SK-N-MC (cell line): ENCODE measurements around the gene ALX4.

Experiments
- DNase-seq: peaks from one replicate; pipeline ENCODE4 v3.0.0-alpha.2; 2011; ENCODE audit warnings: low read depth, low spot score
- H3K27ac ChIP-seq: fragments of 200-600 bp; sonication (generic); 2 replicates; pipeline ENCODE4 v1.5.1; 2016; ENCODE audit warnings: mixed run types
- H3K36me3 ChIP-seq: fragments of 200-600 bp; sonication (generic); 2 replicates; pipeline ENCODE4 v1.6.1; 2017; ENCODE audit warnings: antibody characterized with exemption, low read length, mixed read lengths; ENCODE audit not compliant: insufficient read depth
- H3K4me3 ChIP-seq: fragments of 200-600 bp; sonication (generic); 2 replicates; pipeline ENCODE4 v1.5.1; 2016
- H3K9ac ChIP-seq: fragments of 200-600 bp; sonication (generic); 2 replicates; pipeline ENCODE4 v1.8.0; 2017; ENCODE audit warnings: mixed run types, mixed read lengths; ENCODE audit not compliant: insufficient read length
- H3K9me3 ChIP-seq: fragments of 200-600 bp; sonication (generic); 2 replicates; pipeline ENCODE4 v1.6.1; 2017; ENCODE audit warnings: low read depth, mild to moderate bottlenecking, antibody characterized with exemption, low read length, moderate library complexity, mixed read lengths
- EZH2 ChIP-seq: fragments of 200-600 bp; sonication (generic); IDR thresholded peaks from one replicate; pipeline ENCODE4 v1.6.1; 2017; ENCODE audit warnings: antibody characterized with exemption
- FOXP2 ChIP-seq: optimal IDR thresholded peaks from 2 replicates; pipeline ENCODE3; 2011; ENCODE audit warnings: mild to moderate bottlenecking, moderate library complexity; ENCODE audit not compliant: insufficient read depth; ENCODE audit errors: extremely low read length, control extremely low read depth
- POLR2AphosphoS5 ChIP-seq: IDR thresholded peaks from 2 replicates; pipeline ENCODE4 v1.6.1; 2012; ENCODE audit warnings: mild to moderate bottlenecking, low read depth, low read length, borderline replicate concordance

The ALX4 gene

DNA sequence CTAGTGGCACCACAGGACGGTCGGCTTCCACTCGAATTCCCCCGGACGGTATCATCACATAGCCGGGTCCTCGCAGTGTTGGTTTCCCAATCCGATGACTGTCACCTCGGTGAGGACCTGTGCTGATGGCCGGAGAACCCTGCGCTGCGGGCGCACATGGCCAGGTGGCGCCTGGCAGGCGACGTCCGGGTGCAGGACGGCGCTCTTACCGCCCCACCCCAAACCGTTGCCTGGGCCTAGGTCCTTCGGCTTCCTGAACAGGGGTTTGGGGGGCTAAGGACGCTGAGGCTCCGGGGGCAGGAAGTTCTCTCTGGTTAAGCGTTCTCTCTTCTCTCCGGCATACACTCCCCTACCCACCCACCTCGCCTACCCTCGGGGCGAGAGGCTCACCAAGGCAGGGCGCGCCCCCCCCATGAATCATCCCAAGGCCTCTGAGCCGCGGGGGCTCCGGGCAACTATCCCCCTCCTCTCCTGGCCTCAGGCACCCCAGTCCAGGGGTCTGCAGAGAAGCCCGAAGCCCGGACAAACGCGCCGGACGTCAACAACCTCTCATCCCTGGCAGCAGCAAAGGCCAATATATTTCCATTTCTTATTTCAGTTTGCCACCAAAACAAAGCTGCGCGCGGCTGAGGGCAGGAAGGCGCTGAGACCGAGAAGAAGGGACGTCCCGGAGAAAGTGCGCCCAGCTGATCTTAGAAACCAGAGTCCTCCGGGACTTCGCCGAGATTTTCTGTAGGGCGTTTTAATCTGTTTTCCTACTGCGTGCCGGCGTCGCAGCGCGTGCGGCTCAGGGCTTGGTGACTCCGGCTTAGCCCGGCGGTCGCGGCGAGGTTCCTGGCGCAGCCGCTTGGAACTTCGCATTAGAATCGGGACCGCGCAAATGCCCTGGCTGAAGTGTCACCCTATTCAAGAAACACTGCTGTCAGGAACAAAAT is 5.6 kb downstream of the ALX4 start:
- Histone ChIP-seq H3K9me3 (no peaks in the 10 kb centered on the region), H3K27ac (no peak overlapping the region), H3K36me3 (peaks cover 39% of the 10 kb centered on the region), H3K4me3 (peak overlapping the region; percentile 99), H3K9ac (peak overlapping the region; percentile 93)
- TF ChIP-seq FOXP2 (no peak), POLR2AphosphoS5 (no peak), EZH2 (no peak)
- no peak for DNase-seq

DNA sequence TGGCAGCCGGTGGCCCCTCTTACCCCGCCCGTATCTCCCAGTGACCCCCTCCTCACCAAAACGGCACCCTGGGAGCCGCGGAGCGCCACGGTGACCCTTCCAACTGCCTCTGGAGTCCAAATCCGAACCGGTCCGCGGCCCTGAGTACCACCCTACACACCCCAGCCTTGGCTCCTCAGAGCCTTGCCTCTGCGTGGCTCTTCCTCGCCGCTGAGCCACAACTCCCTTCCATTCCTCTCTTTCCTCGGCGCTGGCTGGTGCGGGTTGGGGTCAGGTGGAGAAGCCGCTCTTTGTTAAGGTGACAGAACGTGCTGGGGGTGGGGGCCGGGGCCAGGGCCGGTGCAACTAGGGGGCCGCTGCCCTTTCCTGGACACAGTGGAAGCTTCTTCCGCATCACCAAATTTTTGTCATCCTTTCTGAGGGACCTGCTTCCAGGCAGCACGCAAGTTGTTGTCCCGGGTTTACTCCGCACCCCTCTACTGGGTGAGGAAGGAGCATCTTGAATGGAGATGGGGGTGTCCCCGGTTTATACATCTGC is 6.5 kb downstream of the ALX4 start:
- H3K27ac ChIP-seq: no peak overlapping the region
- DNase-seq: no peak
- peaks cover 42% of the 10 kb centered on the region for H3K36me3 ChIP-seq
- H3K4me3 ChIP-seq: no peak overlapping the region
- no peak overlapping the region for H3K9ac ChIP-seq
- TF ChIP-seq FOXP2 (no peak), EZH2 (no peak), POLR2AphosphoS5 (no peak)
- H3K9me3 ChIP-seq: no peaks in the 10 kb centered on the region

DNA sequence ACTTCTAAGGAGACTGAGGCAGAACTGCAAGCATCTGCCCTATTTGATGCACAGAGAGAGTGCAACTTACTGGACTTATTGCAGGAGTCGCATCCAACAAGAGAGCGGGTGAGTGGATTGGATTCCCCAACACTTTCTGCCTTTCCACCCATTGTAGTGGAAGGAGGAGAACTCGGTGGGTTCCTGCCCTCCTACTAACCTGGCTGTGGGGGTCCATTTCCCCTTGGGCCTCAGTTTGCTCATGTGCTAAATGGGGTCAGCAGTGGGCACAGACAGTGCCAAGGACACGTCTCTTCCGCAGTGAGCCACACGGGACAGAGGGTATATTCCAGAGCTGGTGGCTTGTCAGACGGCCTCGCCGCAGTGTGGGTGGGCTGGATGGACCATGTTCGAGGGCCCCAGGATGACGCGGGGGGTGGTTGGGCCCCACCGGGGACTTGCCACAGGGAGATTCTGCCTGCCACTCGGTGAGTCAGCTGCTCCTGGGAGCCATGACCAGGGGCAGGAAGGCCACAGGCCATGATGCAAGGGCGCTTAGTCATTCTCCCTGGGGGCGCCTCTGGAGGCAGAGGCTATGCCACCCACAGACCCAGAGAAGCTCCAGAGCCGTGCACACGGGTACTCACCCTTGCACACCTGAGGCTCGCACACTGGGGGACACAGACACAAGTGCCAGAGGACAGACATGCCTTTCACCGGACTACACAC is 8.2 kb downstream of the ALX4 start:
- H3K9ac ChIP-seq: no peak overlapping the region

DNA sequence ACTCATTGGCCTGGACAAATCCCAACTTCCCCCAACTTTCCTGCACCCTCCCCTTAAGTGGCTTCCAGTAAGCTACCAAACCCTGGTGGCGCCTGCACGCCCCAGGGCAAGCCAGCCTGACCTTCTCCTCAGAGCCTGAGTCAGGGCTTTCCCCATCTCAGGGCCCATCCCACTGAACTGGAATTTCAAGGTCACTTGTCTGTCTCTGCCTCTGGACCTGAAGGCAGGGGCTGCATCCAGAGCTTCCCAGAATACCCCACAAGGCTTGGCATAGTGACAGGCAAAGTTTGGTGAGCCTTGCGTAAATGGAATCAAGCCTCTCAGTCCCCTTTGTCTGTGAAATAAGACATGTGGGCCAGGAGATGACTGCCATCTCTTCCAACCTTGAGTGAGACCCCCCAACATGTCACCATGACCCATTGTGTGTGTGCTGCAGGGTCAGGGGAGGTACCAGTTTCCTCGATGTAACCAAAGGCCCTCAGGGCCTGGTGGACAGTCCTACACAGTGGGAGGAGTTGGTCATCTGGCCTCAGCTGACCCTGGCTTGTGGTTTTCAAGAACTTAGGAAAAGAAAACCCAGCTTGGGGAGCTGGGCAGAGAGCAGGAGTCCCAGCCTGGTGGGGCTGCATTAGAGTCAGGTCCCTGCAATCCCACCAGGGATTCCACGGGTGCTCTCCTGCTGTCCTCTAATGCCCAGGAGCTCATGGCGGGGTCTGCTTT is 8.9 kb downstream of the ALX4 start:
- no peak for TF ChIP-seq EZH2
- Histone ChIP-seq H3K9me3 (no peaks in the 10 kb centered on the region), H3K36me3 (peaks cover 44% of the 10 kb centered on the region), H3K4me3 (no peak overlapping the region), H3K9ac (no peak overlapping the region), H3K27ac (peak overlapping the region; percentile 16; the same call in 1 of the 2 replicates)
- DNase-seq: no peak

More for the DNA sequence above, 8.2 kb downstream of the ALX4 start:
- H3K9me3 ChIP-seq: no peaks in the 10 kb centered on the region
- 0 out of 2 replicates have a peak overlapping the region, but pooled peaks have one; percentile 25 for H3K27ac ChIP-seq
- no peak overlapping the region for H3K4me3 ChIP-seq
- peaks cover 42% of the 10 kb centered on the region for H3K36me3 ChIP-seq
- TF ChIP-seq EZH2 (no peak), POLR2AphosphoS5 (0 out of 2 replicates have a peak, but pooled peaks have one; percentile 8)
- DNase-seq: no peak

- Histone ChIP-seq H3K9me3 (no peaks in the 10 kb centered on the region), H3K27ac (no peak overlapping the region), H3K36me3 (peaks cover 37% of the 10 kb centered on the region), H3K9ac (no peak overlapping the region), H3K4me3 (no peak overlapping the region)
- TF ChIP-seq FOXP2 (no peak), POLR2AphosphoS5 (no peak), EZH2 (no peak)
- DNase-seq: no peak
These were observed 11.1 kb downstream of the ALX4 start for GRCh38 chr11:44298862-44299261.

- H3K9ac ChIP-seq: no peak overlapping the region
- TF ChIP-seq FOXP2 (no peak), EZH2 (no peak), POLR2AphosphoS5 (no peak)
- peaks cover 2% of the 10 kb centered on the region; the same call in 1 of the 2 replicates for H3K36me3 ChIP-seq
- no peak overlapping the region for H3K4me3 ChIP-seq
- H3K9me3 ChIP-seq: no peaks in the 10 kb centered on the region
- H3K27ac ChIP-seq: peak overlapping the region; percentile 35; the same call in 1 of the 2 replicates
- no peak for DNase-seq
These were observed 19.7 kb downstream of the ALX4 start for GRCh38 chr11:44290208-44290607.

DNA sequence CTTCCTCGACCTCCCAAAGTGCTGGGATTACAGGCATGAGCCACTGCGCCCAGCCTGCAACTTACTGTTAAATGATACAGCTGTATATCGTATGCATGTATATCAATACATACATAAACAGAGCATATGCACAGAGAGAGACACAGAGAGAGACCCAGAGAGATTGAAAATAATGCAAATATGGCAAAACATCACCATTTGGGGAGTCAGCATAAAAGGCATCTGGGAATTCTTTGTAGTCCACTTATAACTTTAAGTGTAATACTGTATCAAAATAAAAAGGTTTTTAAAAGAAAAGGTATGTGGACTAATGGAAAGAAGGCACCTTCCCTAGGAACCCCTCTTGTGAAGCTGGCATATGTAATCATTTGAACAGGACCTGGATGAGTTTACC is 21.8 kb downstream of the ALX4 start:
- no peak for TF ChIP-seq POLR2AphosphoS5
- TF ChIP-seq EZH2: no peak
- TF ChIP-seq FOXP2: no peak
- Histone ChIP-seq H3K27ac (0 out of 2 replicates have a peak overlapping the region, but pooled peaks have one; percentile 27), H3K9me3 (no peaks in the 10 kb centered on the region), H3K36me3 (peaks cover 3% of the 10 kb centered on the region; the same call in 1 of the 2 replicates), H3K4me3 (no peak overlapping the region), H3K9ac (no peak overlapping the region)
- no peak for DNase-seq

GRCh38 chr11:44286911-44287310 is 23.0 kb downstream of the ALX4 start:
- Histone ChIP-seq H3K9ac (no peak overlapping the region), H3K36me3 (peaks cover 11% of the 10 kb centered on the region; the same call in 1 of the 2 replicates), H3K27ac (no peak overlapping the region), H3K9me3 (no peaks in the 10 kb centered on the region), H3K4me3 (no peak overlapping the region)
- TF ChIP-seq POLR2AphosphoS5 (no peak), FOXP2 (no peak)
- no peak for DNase-seq
